Loucy (cell line): ENCODE results near the gene SCNN1B.

ENCODE experiments used
- CTCF ChIP-seq: fragments of 200-600 bp; sonication (generic); conservative IDR thresholded peaks from 2 replicates; pipeline ENCODE4 v1.5.1; 2014; ENCODE audit warnings: mild to moderate bottlenecking, antibody characterized with exemption, low read length
- EZH2phosphoT487 ChIP-seq: fragments of 200-600 bp; IDR thresholded peaks from 2 replicates; pipeline ENCODE4 v1.6.1; 2018; ENCODE audit warnings: antibody characterized with exemption, mild to moderate bottlenecking, moderate library complexity, borderline replicate concordance

- TF ChIP-seq CTCF = no peak
- TF ChIP-seq EZH2phosphoT487 = no peak
These were observed 25.7 kb downstream of the SCNN1B start for GRCh38 chr16:23327836-23328235.
